HCEC 1CT (cell line): ENCODE results near the gene PSMB11.

Experiments used
- DNase-seq: peaks from one replicate; pipeline ENCODE4 v3.0.0-alpha.2; 2017

The PSMB11 gene

GRCh38 chr14:23060536-23061260 lies 18.7 kb downstream of the PSMB11 start:
- DNase-seq = no peak

- peak; percentile 90 for DNase-seq
Measured at GRCh38 chr14:23062002-23062401, 20.0 kb downstream of the PSMB11 start.

GRCh38 chr14:23063601-23064000 lies 21.6 kb downstream of the PSMB11 start:
- no peak for DNase-seq

- no peak for DNase-seq
Measured at GRCh38 chr14:23066368-23066767, 24.4 kb downstream of the PSMB11 start.

GRCh38 chr14:23066855-23067744 lies 25.1 kb downstream of the PSMB11 start:
- DNase-seq = no peak

- DNase-seq = no peak
Measured at GRCh38 chr14:23067847-23068788, 26.1 kb downstream of the PSMB11 start.

- peak; percentile 84 for DNase-seq
Measured at GRCh38 chr14:23068789-23069412, 26.9 kb downstream of the PSMB11 start.

GRCh38 chr14:23069413-23069806 lies 27.4 kb downstream of the PSMB11 start:
- no peak for DNase-seq

- DNase-seq = no peak
Measured at GRCh38 chr14:23070262-23071129, 28.5 kb downstream of the PSMB11 start.

GRCh38 chr14:23071244-23071920 lies 29.4 kb downstream of the PSMB11 start:
- peak; percentile 93 for DNase-seq

GRCh38 chr14:23071921-23072539 lies 30.0 kb downstream of the PSMB11 start:
- DNase-seq = no peak

- no peak for DNase-seq
Measured at GRCh38 chr14:23074906-23075305, 32.9 kb downstream of the PSMB11 start.

- no peak for DNase-seq
Measured at GRCh38 chr14:23076785-23077408, 34.9 kb downstream of the PSMB11 start.

- no peak for DNase-seq
Measured at GRCh38 chr14:23077962-23078361, 36.0 kb downstream of the PSMB11 start.

GRCh38 chr14:23078692-23079116 lies 36.7 kb downstream of the PSMB11 start:
- DNase-seq = peak; percentile 98

- peak; percentile 28 for DNase-seq
Measured at GRCh38 chr14:23079716-23080115, 37.7 kb downstream of the PSMB11 start.

GRCh38 chr14:23080474-23080873 lies 38.5 kb downstream of the PSMB11 start:
- DNase-seq = no peak

- DNase-seq = no peak
Measured at GRCh38 chr14:23085458-23085857, 43.4 kb downstream of the PSMB11 start.

- no peak for DNase-seq
Measured at GRCh38 chr14:23086565-23086964, 44.6 kb downstream of the PSMB11 start.
